ENCODE results near the gene WFDC12. TPM values are rescaled to one million over a fixed set of nuclear protein-coding genes. Genes with fewer than 3 reads are reported as not detected.

WFDC12 gene
- total RNA-seq, 1 donor from 2014 or later, result not detected

DNA sequence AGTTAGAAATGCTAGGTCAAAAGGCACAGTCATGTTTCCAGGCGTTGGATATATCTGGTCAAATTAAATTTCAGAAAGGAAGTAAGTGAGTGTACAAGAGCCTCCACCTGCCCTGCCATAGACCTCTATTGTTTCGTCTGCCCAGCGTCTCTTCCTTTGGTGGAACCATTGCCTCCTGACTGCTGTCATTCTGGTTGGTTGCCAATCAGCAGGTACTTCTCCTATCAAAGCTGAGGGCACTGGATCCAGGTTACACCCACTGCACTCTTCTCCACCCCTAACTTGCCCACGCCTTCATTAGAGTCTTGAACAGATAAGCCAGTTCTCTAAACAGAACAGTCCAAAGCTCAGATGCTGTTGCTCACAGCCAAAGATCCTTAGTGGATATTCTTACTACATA is 6.7 kb downstream of the WFDC12 start:
- Histone ChIP-seq H3K36me3 (ENCODE audit: control insufficient read depth in 3 of 3, insufficient read depth in 3 of 3, low read length in 3 of 3) (no peaks in the 10 kb centered on the region), H3K4me3 (ENCODE audit: low read length in 3 of 3) (no peak overlapping the region), H3K9ac (ENCODE audit: low read depth in 1 of 3, low read length in 3 of 3) (no peak overlapping the region), H3K27me3 (ENCODE audit: control insufficient read depth in 3 of 3, insufficient read depth in 3 of 3, low read length in 3 of 3) (peaks cover 10 to 27% (median 23%) of the 10 kb centered on the region in 3 donors), H3K27ac (ENCODE audit: low read depth, low read length) (no peak overlapping the region), H3K9me3 (ENCODE audit: control insufficient read depth in 3 of 3, low read length in 3 of 3) (no peaks in the 10 kb centered on the region), H3K4me1 (ENCODE audit: control insufficient read depth in 3 of 3, insufficient read depth in 3 of 3, low read length in 3 of 3) (no peaks in the 10 kb centered on the region)

DNA sequence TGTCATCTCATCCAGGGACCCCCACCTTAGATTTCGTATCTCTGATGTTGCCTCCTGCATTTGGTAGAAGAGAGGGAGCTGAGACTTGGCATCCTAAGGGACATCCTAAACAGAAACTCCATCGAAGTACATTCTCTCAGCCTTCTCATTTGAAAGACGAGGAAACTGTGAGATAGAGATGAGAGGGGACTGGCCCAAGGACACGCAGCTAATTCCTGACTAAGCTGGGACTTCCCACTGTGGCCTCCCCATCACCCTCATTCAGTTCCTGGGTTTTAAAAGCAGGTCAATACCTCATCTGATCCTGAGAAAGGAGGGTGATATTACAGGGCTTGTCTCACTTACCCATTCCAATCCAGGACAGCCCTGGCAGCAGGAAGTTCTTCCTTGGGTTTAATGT is 8.4 kb downstream of the WFDC12 start:
- Histone ChIP-seq H3K4me1 (ENCODE audit: control insufficient read depth in 3 of 3, insufficient read depth in 3 of 3, low read length in 3 of 3) (no peaks in the 10 kb centered on the region), H3K4me3 (ENCODE audit: low read length in 3 of 3) (no peak overlapping the region), H3K9me3 (ENCODE audit: control insufficient read depth in 3 of 3, low read length in 3 of 3) (no peaks in the 10 kb centered on the region), H3K27me3 (ENCODE audit: control insufficient read depth in 3 of 3, insufficient read depth in 3 of 3, low read length in 3 of 3) (peaks cover 10 to 37% (median 28%) of the 10 kb centered on the region in 3 donors), H3K36me3 (ENCODE audit: control insufficient read depth in 3 of 3, insufficient read depth in 3 of 3, low read length in 3 of 3) (no peaks in the 10 kb centered on the region), H3K9ac (ENCODE audit: low read depth in 1 of 3, low read length in 3 of 3) (no peak overlapping the region), H3K27ac (ENCODE audit: low read depth, low read length) (no peak overlapping the region)

DNA sequence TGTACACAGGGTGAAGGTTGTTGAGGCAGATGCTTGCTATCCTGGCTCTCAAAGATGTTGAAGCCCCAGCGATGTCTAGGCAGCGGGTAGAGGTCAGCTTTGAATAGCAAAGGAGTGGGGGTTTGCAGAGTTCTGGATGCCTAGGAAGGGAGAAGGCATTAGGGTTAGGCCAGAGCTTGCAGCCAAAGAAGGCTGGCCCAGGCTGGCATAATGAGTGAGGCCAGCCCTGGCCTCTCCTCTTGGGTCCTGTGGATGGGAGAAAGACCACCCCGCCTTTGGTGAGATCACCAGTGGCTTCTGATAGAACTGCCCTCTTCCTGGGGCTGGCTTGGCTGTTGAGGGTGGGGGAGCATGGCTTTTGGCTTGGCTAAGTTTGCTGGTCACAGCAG is 8.9 kb downstream of the WFDC12 start:
- Histone ChIP-seq H3K27me3 (ENCODE audit: control insufficient read depth in 3 of 3, insufficient read depth in 3 of 3, low read length in 3 of 3) (peaks cover 12 to 41% (median 28%) of the 10 kb centered on the region in 3 donors), H3K4me3 (ENCODE audit: low read length in 3 of 3) (no peak overlapping the region), H3K4me1 (ENCODE audit: control insufficient read depth in 3 of 3, insufficient read depth in 3 of 3, low read length in 3 of 3) (no peaks in the 10 kb centered on the region), H3K36me3 (ENCODE audit: control insufficient read depth in 3 of 3, insufficient read depth in 3 of 3, low read length in 3 of 3) (no peaks in the 10 kb centered on the region), H3K9me3 (ENCODE audit: control insufficient read depth in 3 of 3, low read length in 3 of 3) (no peaks in the 10 kb centered on the region), H3K27ac (ENCODE audit: low read depth, low read length) (no peak overlapping the region), H3K9ac (ENCODE audit: low read depth in 1 of 3, low read length in 3 of 3) (no peak overlapping the region)

DNA sequence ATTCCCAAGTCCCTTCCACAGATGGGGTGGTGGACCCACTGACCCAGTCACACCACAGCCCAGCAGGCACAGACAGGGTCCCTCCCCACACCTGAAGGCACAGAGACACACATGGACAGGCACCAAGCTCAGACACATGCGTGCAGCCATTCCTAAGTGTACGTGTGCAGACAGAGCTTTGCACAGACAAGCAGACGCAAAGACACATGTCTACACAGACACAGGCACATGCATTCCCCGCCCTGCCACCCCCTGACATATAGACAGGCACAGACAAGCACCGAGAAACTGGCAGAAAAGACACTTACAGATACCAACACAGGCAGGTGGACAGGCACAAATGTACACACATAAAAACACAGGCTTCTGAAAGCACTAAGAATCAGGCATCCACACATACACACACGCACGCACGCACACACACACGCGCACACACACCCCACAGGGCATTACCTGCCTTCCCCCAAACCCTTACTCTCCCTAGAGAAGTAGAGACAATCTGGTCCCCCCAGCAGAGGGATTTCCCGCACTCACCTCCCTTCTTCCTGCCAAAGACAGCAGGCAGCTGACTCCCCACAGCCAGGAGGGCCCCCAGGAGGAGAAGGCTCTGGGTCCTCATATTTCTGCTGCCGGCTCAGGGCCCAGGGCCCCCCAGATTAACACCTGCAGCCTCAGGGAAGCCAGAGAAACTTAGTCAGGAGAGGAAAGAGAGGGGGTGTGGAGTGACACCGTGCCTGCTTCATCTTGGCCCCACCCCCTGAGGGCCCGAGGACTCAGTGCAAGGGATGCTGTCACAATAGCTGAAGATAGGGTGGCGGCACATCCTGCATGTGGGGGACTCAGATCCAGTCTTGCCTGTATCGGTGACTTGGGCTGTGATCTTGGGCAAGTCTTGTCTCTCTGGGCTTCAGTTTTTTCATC is 9.5 kb downstream of the WFDC12 start, which contains the start of gene WFDC5:
Gene WFDC5, minus strand, starts transcription at position 710 of the 921 bp plus-strand sequence. Its CDS starts 91 bp downstream, at position 619.
- Histone ChIP-seq H3K27ac (ENCODE audit: low read depth, low read length) (no peak within 1 kb of the TSS), H3K9ac (ENCODE audit: low read depth in 1 of 3, low read length in 3 of 3) (no peak within 1 kb of the TSS), H3K36me3 (ENCODE audit: control insufficient read depth in 3 of 3, insufficient read depth in 3 of 3, low read length in 3 of 3) (no peaks in the 10 kb centered on the region), H3K4me3 (ENCODE audit: low read length in 3 of 3) (no peak within 1 kb of the TSS), H3K9me3 (ENCODE audit: control insufficient read depth in 3 of 3, low read length in 3 of 3) (no peaks in the 10 kb centered on the region), H3K4me1 (ENCODE audit: control insufficient read depth in 3 of 3, insufficient read depth in 3 of 3, low read length in 3 of 3) (no peaks in the 10 kb centered on the region), H3K27me3 (ENCODE audit: control insufficient read depth in 3 of 3, insufficient read depth in 3 of 3, low read length in 3 of 3) (peaks cover 16 to 45% (median 28%) of the 10 kb centered on the region in 3 donors)

DNA sequence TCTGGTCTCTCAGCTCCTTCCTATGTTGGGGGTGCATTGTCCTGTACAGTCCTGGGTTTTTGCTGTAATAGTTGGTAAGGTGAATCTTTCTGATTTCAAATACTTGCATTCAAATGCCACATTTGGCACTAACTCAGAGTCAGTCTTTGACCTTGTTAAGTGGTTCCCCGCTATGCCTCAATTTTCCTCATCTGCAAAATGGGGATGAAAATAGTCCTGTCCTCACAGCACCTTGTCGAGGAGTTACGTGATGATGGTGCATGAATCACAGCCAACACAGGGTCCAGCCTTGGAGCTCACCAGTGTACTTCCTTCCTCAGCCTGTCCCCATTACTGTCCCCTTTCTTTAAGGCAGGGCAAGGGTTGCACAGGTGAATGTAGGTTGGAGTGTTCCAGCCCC is 10.4 kb downstream of the WFDC12 start:
- H3K9ac ChIP-seq (ENCODE audit: low read depth in 1 of 3, low read length in 3 of 3), result no peak overlapping the region
- H3K4me3 ChIP-seq (ENCODE audit: low read length in 3 of 3), result no peak overlapping the region
- no peak overlapping the region for H3K27ac ChIP-seq (ENCODE audit: low read depth, low read length)
- no peaks in the 10 kb centered on the region for H3K9me3 ChIP-seq (ENCODE audit: control insufficient read depth in 3 of 3, low read length in 3 of 3)
- peaks cover 16 to 40% (median 24%) of the 10 kb centered on the region in 3 donors for H3K27me3 ChIP-seq (ENCODE audit: control insufficient read depth in 3 of 3, insufficient read depth in 3 of 3, low read length in 3 of 3)
- no peaks in the 10 kb centered on the region for H3K36me3 ChIP-seq (ENCODE audit: control insufficient read depth in 3 of 3, insufficient read depth in 3 of 3, low read length in 3 of 3)
- no peaks in the 10 kb centered on the region for H3K4me1 ChIP-seq (ENCODE audit: control insufficient read depth in 3 of 3, insufficient read depth in 3 of 3, low read length in 3 of 3)

DNA sequence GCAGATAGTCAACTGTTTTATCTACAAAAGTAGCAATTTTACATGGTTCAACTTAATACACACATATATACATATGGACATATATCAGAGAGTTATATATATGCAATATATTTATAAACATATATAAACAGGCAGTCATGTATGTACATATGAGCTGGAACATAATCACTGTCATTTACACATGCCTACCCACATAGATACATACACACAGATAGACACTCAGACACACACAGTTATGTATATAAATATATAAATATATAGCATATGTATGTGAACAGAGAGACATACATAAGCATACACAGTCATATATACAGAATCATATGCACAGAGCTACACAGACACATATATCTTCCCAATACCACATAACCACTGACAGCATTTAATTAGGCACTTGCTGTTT is 11.5 kb downstream of the WFDC12 start:
- no peaks in the 10 kb centered on the region for H3K4me1 ChIP-seq (ENCODE audit: control insufficient read depth in 3 of 3, insufficient read depth in 3 of 3, low read length in 3 of 3)
- no peak overlapping the region for H3K9ac ChIP-seq (ENCODE audit: low read depth in 1 of 3, low read length in 3 of 3)
- H3K36me3 ChIP-seq (ENCODE audit: control insufficient read depth in 3 of 3, insufficient read depth in 3 of 3, low read length in 3 of 3), result peaks cover 0 to 1% (median 0%) of the 10 kb centered on the region in 3 donors
- no peaks in the 10 kb centered on the region for H3K9me3 ChIP-seq (ENCODE audit: control insufficient read depth in 3 of 3, low read length in 3 of 3)
- no peak overlapping the region for H3K4me3 ChIP-seq (ENCODE audit: low read length in 3 of 3)
- no peak overlapping the region for H3K27ac ChIP-seq (ENCODE audit: low read depth, low read length)
- H3K27me3 ChIP-seq (ENCODE audit: control insufficient read depth in 3 of 3, insufficient read depth in 3 of 3, low read length in 3 of 3), result peaks cover 22 to 42% (median 30%) of the 10 kb centered on the region in 3 donors

DNA sequence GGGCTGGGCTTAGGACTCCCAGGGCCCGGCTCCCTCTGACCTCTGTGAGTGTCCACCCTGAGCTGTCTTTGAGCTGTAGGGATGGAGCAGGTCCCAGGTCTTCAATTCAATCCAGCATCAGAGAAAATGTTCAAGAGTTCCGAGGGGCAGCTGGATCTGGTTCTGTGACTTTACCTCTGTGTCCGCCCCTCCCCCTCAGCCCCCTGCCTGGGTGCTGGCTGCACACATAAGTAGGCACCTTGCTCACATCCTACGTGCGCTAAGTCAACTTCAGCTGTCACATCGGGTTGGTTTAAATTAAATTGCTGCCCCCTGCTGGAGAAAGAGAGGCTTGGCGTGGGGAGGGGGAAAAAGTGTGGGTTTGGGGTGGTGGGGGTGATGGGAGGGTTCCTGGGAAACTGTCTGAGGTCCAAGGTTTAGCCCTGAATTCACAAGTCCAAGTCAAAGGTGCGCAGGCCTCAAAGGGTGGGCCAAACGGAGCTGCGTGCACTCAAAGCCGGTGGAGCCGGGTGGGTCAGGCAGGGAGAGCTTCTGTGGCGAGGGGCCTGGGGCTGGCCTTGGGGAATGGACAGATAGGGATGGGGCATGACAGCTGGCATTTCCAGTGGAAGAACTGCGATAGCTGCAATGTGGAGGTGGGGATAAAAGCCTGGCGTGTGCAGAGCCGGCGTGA is 12.3 kb downstream of the WFDC12 start:
- Histone ChIP-seq H3K9me3 (ENCODE audit: control insufficient read depth in 3 of 3, low read length in 3 of 3) (no peaks in the 10 kb centered on the region), H3K4me1 (ENCODE audit: control insufficient read depth in 3 of 3, insufficient read depth in 3 of 3, low read length in 3 of 3) (no peaks in the 10 kb centered on the region), H3K9ac (ENCODE audit: low read depth in 1 of 3, low read length in 3 of 3) (no peak overlapping the region), H3K27ac (ENCODE audit: low read depth, low read length) (no peak overlapping the region), H3K36me3 (ENCODE audit: control insufficient read depth in 3 of 3, insufficient read depth in 3 of 3, low read length in 3 of 3) (peaks cover 0 to 1% (median 0%) of the 10 kb centered on the region in 3 donors), H3K4me3 (ENCODE audit: low read length in 3 of 3) (no peak overlapping the region), H3K27me3 (ENCODE audit: control insufficient read depth in 3 of 3, insufficient read depth in 3 of 3, low read length in 3 of 3) (peaks cover 23 to 42% (median 30%) of the 10 kb centered on the region in 3 donors)

DNA sequence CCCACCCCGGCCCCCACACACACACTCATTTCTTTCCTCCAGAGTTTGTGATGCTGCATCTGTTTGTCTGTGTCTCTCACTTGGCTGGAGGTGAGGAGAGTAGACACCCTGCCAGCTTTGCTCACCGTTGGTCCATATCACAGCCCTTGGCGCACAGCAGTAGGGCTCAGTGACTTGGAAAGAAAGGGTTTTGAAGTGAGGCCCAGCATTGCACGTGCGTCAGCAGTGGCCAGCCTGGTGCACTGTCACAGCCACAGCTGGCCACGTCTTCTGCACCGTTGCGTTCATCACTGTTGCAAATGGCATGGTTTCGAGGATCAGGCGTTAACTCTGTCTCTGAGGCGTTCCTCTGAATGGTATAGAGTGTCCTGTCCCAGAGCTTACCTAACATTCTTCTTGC is 13.0 kb downstream of the WFDC12 start:
- Histone ChIP-seq H3K4me1 (ENCODE audit: control insufficient read depth in 3 of 3, insufficient read depth in 3 of 3, low read length in 3 of 3) (no peaks in the 10 kb centered on the region), H3K9ac (ENCODE audit: low read depth in 1 of 3, low read length in 3 of 3) (no peak overlapping the region), H3K9me3 (ENCODE audit: control insufficient read depth in 3 of 3, low read length in 3 of 3) (no peaks in the 10 kb centered on the region), H3K36me3 (ENCODE audit: control insufficient read depth in 3 of 3, insufficient read depth in 3 of 3, low read length in 3 of 3) (peaks cover 0 to 1% (median 0%) of the 10 kb centered on the region in 3 donors), H3K27me3 (ENCODE audit: control insufficient read depth in 3 of 3, insufficient read depth in 3 of 3, low read length in 3 of 3) (peaks cover 25 to 42% (median 30%) of the 10 kb centered on the region in 3 donors), H3K27ac (ENCODE audit: low read depth, low read length) (no peak overlapping the region), H3K4me3 (ENCODE audit: low read length in 3 of 3) (no peak overlapping the region)

DNA sequence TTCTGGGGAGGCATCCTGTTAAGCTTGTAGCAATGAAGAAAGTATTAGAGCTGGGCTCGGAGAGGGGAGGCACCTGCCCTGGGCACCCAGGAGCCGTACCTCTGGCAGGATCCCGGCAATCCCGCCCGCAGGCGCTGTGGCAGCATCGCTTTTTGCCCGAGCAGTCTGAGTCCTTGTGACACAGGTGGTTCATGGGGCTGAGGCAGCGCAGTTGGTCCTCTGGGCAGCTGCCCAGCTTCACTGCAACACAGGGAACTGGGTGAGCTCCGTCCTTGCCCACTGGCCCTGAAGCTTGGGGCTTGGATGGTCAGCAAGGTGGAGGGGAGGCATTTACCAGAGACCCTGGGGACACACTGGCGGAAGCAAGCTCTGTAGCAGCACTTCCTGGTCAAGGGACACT is 14.0 kb downstream of the WFDC12 start:
- no peak overlapping the region for H3K9ac ChIP-seq (ENCODE audit: low read depth in 1 of 3, low read length in 3 of 3)
- peaks cover 0 to 1% (median 0%) of the 10 kb centered on the region in 3 donors for H3K36me3 ChIP-seq (ENCODE audit: control insufficient read depth in 3 of 3, insufficient read depth in 3 of 3, low read length in 3 of 3)
- H3K27ac ChIP-seq (ENCODE audit: low read depth, low read length), result no peak overlapping the region
- no peaks in the 10 kb centered on the region for H3K4me1 ChIP-seq (ENCODE audit: control insufficient read depth in 3 of 3, insufficient read depth in 3 of 3, low read length in 3 of 3)
- H3K4me3 ChIP-seq (ENCODE audit: low read length in 3 of 3), result no peak overlapping the region
- peaks cover 23 to 42% (median 25%) of the 10 kb centered on the region in 3 donors for H3K27me3 ChIP-seq (ENCODE audit: control insufficient read depth in 3 of 3, insufficient read depth in 3 of 3, low read length in 3 of 3)
- H3K9me3 ChIP-seq (ENCODE audit: control insufficient read depth in 3 of 3, low read length in 3 of 3), result no peaks in the 10 kb centered on the region

DNA sequence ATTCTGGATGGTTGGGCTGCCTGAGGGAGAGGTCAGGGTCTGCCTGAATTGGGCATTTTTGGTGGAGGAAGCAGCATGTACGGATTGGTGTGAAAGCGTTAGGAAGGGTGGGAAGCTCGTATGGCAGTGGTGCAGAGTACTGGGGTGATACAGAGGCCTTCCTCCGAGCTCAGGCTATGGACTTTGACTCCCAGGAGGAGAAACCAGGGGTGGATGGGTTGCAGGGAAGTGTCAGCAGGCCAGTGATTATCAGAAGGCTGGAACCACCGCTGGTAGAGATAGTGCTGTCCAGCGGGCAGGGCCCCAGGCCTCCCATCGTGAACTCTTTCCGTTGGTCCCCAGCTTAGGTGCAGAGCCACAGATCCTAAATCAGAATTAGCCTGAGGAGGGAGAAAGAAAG is 14.6 kb downstream of the WFDC12 start:
- no peaks in the 10 kb centered on the region for H3K9me3 ChIP-seq (ENCODE audit: control insufficient read depth in 3 of 3, low read length in 3 of 3)
- peaks cover 18 to 35% (median 24%) of the 10 kb centered on the region in 3 donors for H3K27me3 ChIP-seq (ENCODE audit: control insufficient read depth in 3 of 3, insufficient read depth in 3 of 3, low read length in 3 of 3)
- H3K4me1 ChIP-seq (ENCODE audit: control insufficient read depth in 3 of 3, insufficient read depth in 3 of 3, low read length in 3 of 3), result no peaks in the 10 kb centered on the region
- no peak overlapping the region for H3K4me3 ChIP-seq (ENCODE audit: low read length in 3 of 3)
- no peak overlapping the region for H3K9ac ChIP-seq (ENCODE audit: low read depth in 1 of 3, low read length in 3 of 3)
- no peak overlapping the region for H3K27ac ChIP-seq (ENCODE audit: low read depth, low read length)
- peaks cover 0 to 1% (median 0%) of the 10 kb centered on the region in 3 donors for H3K36me3 ChIP-seq (ENCODE audit: control insufficient read depth in 3 of 3, insufficient read depth in 3 of 3, low read length in 3 of 3)

All from skeletal muscle tissue (tissue), 4 donors.